Kidney (tissue), 14 donors: Measurements from ENCODE around the gene LRRC52. TPM values are rescaled to one million over a fixed set of nuclear protein-coding genes. Genes with fewer than 3 reads are reported as not detected.

Source experiments
- DNase-seq, 5 donors: peaks; one replicate each; pipeline ENCODE4 v3.0.0-alpha.2; 2013 to 2020
- FAIRE-seq: peaks from 2 replicates; lab custom pipeline; 2012; peaks lifted over from hg19 to GRCh38; lab: Jason Lieb, UNC
- H3K27ac ChIP-seq, 2 donors: one replicate each; pipeline ENCODE4 v1.7.0; 2013; ENCODE audit warnings: low read depth in 2 of 2, low read length in 2 of 2, inconsistent platforms in 1 of 2
- H3K27me3 ChIP-seq: one replicate; pipeline ENCODE4 v1.7.1; 2013; ENCODE audit warnings: low read length, inconsistent platforms; ENCODE audit not compliant: control insufficient read depth, insufficient read depth
- H3K36me3 ChIP-seq, 3 donors: one replicate each; pipeline versions ENCODE4 v1.7.0 to v1.7.1; 2013; ENCODE audit warnings: low read length in 3 of 3, control low read depth in 1 of 3, inconsistent platforms in 1 of 3; ENCODE audit not compliant: insufficient read depth in 3 of 3, control insufficient read depth in 2 of 3
- H3K4me1 ChIP-seq, 3 donors: one replicate each; pipeline versions ENCODE4 v1.7.0 to v1.7.1; 2013; ENCODE audit warnings: low read length in 3 of 3, inconsistent platforms in 1 of 3, low read depth in 1 of 3; ENCODE audit not compliant: control insufficient read depth in 2 of 3, insufficient read depth in 2 of 3
- H3K4me3 ChIP-seq, 3 donors: one replicate each; pipeline versions ENCODE4 v1.7.0 to v1.8.1; 2013; ENCODE audit warnings: low read length in 3 of 3, control low read depth in 1 of 3, inconsistent platforms in 1 of 3
- H3K9ac ChIP-seq, 3 donors: one replicate each; pipeline versions ENCODE4 v1.7.0 to v1.7.1; 2013; ENCODE audit warnings: low read length in 3 of 3, control low read depth in 1 of 3, inconsistent platforms in 1 of 3
- H3K9me3 ChIP-seq, 3 donors: one replicate each; pipeline versions ENCODE4 v1.7.0 to v1.7.1; 2013; ENCODE audit warnings: low read length in 3 of 3, control low read depth in 1 of 3, inconsistent platforms in 1 of 3; ENCODE audit not compliant: control insufficient read depth in 2 of 3, insufficient read depth in 1 of 3
- intact Hi-C: fragments of 100-400 bp; cut with DNase I; formaldehyde crosslinking; loops from one replicate; pipeline ENCODE4 v1.11.1; 2022
- polyA plus RNA-seq: library from polyadenylated mRNA; stranded (reverse); fragments of 350-450 nt; fragmentation: Illumina TruSeq; extraction: RNeasy Lipid Tissue Mini Kit (QIAGEN cat#74804); gene quantifications from one replicate; pipeline ENCODE4 v1.2.3, GENCODE V29; 2014; ENCODE audit warnings: low read depth, low replicate concordance; ENCODE audit not compliant: insufficient read depth
- total RNA-seq: library from RNA; stranded (reverse); fragmentation: NEBNext Ultra II Directional; extraction: Animal tissue kit (Norgen Biotek cat#: 25700); gene quantifications from one replicate; pipeline ENCODE4 v1.2.1, GENCODE V29; 2021
- TF ChIP-seq, protein P1 (sequence below): IDR thresholded peaks from 3 replicates; pipeline ENCODE4 v1.5.1; 2012; ENCODE audit warnings: mild to moderate bottlenecking, moderate library complexity, borderline replicate concordance; ENCODE audit not compliant: insufficient read depth; ENCODE audit errors: extremely low read depth
- donor health status: control.
- donor health status: control.
- donor health status: control.
- donor health status: control.
- donor health status: control.
- donor health status: DM: yes; HTN: yes; CAD: no.
- donor health status: Normal renal cell carcinoma (clear cell type).

LRRC52 gene
- total and polyA plus RNA-seq, 2 donors from 2014 or later = 0.58 TPM; not detected in 1

DNA sequence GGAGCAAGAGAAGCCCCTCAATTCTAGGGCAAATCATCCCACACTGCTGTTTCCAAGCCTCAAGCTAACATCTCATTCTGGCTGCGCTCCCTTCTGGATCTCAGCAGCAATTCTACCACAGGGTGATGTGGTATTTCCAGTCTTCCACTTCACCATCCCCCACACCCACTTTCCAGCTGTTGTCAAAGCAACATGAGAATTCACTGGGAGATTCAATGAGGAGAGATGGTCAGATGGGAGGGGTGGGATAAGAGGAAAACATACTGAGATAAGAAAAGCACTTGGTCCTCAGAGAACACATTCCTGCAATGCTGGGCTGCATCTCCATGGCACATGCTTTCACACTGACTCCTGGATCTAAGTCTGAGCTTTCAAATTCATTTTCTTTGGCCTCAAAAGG is 47.3 kb upstream of the LRRC52 start:
- peak in 2 of 5 donors; percentile 17 to 20 for DNase-seq
- no peaks in the 10 kb centered on the region for H3K36me3 ChIP-seq
- TF ChIP-seq, protein P1, sequence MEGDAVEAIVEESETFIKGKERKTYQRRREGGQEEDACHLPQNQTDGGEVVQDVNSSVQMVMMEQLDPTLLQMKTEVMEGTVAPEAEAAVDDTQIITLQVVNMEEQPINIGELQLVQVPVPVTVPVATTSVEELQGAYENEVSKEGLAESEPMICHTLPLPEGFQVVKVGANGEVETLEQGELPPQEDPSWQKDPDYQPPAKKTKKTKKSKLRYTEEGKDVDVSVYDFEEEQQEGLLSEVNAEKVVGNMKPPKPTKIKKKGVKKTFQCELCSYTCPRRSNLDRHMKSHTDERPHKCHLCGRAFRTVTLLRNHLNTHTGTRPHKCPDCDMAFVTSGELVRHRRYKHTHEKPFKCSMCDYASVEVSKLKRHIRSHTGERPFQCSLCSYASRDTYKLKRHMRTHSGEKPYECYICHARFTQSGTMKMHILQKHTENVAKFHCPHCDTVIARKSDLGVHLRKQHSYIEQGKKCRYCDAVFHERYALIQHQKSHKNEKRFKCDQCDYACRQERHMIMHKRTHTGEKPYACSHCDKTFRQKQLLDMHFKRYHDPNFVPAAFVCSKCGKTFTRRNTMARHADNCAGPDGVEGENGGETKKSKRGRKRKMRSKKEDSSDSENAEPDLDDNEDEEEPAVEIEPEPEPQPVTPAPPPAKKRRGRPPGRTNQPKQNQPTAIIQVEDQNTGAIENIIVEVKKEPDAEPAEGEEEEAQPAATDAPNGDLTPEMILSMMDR = no peak
- FAIRE-seq = no peak
- intact Hi-C loops = no loop called here
- no peak overlapping the region for H3K4me3 ChIP-seq
- no peaks in the 10 kb centered on the region for H3K27me3 ChIP-seq
- H3K9ac ChIP-seq = no peak overlapping the region
- no peaks in the 10 kb centered on the region for H3K4me1 ChIP-seq
- H3K9me3 ChIP-seq = no peaks in the 10 kb centered on the region
- H3K27ac ChIP-seq = no peak overlapping the region

DNA sequence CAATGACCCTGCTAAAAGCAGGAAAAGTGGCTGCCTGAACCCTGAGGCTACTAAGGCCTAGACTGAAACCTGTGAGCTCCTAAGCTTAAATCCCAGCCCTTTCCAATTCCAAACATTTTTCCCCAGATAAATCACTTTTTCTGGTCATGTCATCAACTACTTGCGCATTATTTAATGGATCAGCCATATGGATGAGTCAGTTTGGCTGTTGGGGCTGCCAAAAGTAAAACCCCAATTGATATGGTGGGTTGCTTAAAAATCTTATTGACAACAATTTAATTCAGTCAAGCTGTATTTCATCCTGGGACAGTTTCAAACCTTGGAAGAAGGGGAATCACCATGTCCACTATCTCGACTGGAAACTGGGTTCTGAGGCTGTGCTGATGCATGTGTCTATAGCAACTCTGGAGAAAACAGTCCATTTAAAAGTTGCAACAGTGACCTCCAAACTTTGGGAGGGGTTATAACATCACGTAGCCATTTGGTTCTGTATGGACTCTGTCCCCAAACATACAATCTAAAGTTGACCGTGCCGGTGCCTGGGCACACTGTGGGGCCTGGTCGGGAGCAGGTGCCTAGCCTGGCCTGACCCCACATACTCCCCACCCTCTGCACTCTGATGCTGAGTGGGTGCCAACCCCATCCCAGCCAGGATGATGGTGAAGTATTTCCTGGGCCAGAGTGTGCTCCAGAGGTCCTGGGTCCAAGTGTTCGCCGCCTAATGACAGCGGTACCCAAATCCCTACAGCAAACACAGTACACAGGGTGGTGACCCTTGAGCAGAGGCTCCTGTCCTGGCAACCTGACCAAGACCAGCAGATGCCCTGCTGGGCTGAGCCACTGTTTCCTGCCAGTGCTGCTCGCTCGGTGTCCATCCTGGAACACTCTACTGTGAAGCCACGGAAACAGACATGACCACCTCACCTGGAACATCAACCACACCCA is 46.5 kb upstream of the LRRC52 start:
- intact Hi-C loops = no loop called here
- no peaks in the 10 kb centered on the region for H3K9me3 ChIP-seq
- TF ChIP-seq, protein P1 = no peak
- no peak for FAIRE-seq
- H3K27me3 ChIP-seq = no peaks in the 10 kb centered on the region
- no peak overlapping the region for H3K9ac ChIP-seq
- no peak overlapping the region for H3K4me3 ChIP-seq
- no peaks in the 10 kb centered on the region for H3K4me1 ChIP-seq
- DNase-seq = peak in 1 of 5 donors; percentile 52
- H3K27ac ChIP-seq = no peak overlapping the region
- H3K36me3 ChIP-seq = no peaks in the 10 kb centered on the region

DNA sequence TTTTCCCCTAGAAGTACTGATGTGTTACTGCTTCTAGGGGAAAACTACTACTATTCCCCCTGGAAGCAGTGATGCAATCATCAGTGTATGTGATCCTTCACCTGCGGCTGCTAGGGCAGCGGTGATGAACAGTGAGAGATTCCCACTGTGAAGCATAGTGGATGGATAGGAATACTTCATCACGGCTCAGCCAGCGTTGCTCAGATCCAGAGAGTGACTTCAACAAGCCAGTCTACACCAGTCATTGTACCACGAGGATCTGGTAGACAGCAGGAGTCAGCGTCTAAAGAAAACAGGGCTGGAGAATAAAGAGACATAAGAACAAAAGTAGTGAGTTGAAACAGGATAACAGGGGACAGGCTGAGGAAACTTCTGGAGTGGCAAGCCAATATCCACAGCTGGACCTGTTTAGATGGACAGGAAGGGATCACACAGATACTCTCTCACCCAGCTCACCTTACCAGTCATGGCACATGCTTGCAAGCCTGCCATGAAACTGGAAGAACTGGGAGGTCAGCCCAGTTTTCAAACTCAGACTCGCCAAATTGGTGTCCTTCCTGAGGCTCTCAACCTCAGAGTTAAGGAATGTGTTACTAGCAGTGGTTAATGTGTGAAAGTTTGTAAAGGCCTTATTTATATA is 42.4 kb upstream of the LRRC52 start:
- H3K4me3 ChIP-seq = no peak overlapping the region
- H3K27me3 ChIP-seq = no peaks in the 10 kb centered on the region
- FAIRE-seq = no peak
- no peaks in the 10 kb centered on the region for H3K4me1 ChIP-seq
- H3K36me3 ChIP-seq = no peaks in the 10 kb centered on the region
- no peak overlapping the region for H3K9ac ChIP-seq
- no peak overlapping the region for H3K27ac ChIP-seq
- H3K9me3 ChIP-seq = peaks cover 0 to 5% (median 0%) of the 10 kb centered on the region in 3 donors
- DNase-seq = no peak
- intact Hi-C loops = no loop called here
- TF ChIP-seq, protein P1 = no peak
